GM12878 (cell line): Measurements from ENCODE around the gene PRMT3. TPM values are rescaled to one million over a fixed set of nuclear protein-coding genes. Genes with fewer than 3 reads are reported as not detected.

ENCODE experiments used
- ATAC-seq: fragments of 200-7000 bp; cut with Tn5 transposase; 3 replicates; pipeline ENCODE4 v1.9.1; 2020; ENCODE audit warnings: mild to moderate bottlenecking, moderate library complexity
- BruUV-seq: library from RNA; stranded (reverse); fragments of 400-500 nt; replicated peaks from 2 replicates; lab custom pipeline; 2021; lab: Mats Ljungman, UMichigan
- CTCF ChIA-PET: fragments of 300-600 bp; sonication (Branson Sonifier 250); formaldehyde crosslinking; extraction: SDS; loops from one replicate; lab custom pipeline; 2021; ENCODE audit warnings: inconsistent platforms; lab: Yijun Ruan, JAX
- POLR2A ChIA-PET: fragments of 350-600 bp; formaldehyde crosslinking; extraction: SDS; loops from one replicate; lab custom pipeline; 2021; ENCODE audit warnings: inconsistent platforms; lab: Charles Lee
- RAD21 ChIA-PET: fragments of 300-600 bp; sonication (Branson Sonifier 250); formaldehyde crosslinking; loops from one replicate; lab custom pipeline; 2023; ENCODE audit warnings: antibody characterized with exemption; ENCODE audit not compliant: unreplicated experiment; lab: Charles Lee
- SMC1A ChIA-PET: fragments of 300-600 bp; sonication (Branson Sonifier 250); formaldehyde crosslinking; loops from one replicate; lab custom pipeline; 2023; ENCODE audit not compliant: unreplicated experiment, uncharacterized antibody; lab: Charles Lee
- DNase-seq: peaks from one replicate; pipeline ENCODE4 v3.0.0-alpha.2; 2011; ENCODE audit warnings: low read depth, low spot score
- FAIRE-seq: peaks from 3 replicates; lab custom pipeline; 2011; peaks lifted over from hg19 to GRCh38; lab: Jason Lieb, UNC
- H2AFZ ChIP-seq: 2 replicates; pipeline ENCODE4 v1.6.0; 2011; ENCODE audit warnings: low read depth, low read length, control low read depth; ENCODE audit not compliant: control insufficient read depth
- H3K27ac ChIP-seq: 2 replicates; pipeline ENCODE4 v1.5.1; 2011; ENCODE audit warnings: control low read depth; ENCODE audit not compliant: control insufficient read depth, insufficient read depth
- H3K27me3 ChIP-seq, 2 experiments: replicated peaks in 1 of 2; 2 replicates each; pipeline versions ENCODE4 v1.6.0 to v1.6.1; 2011; ENCODE audit warnings: low read length in 1 of 2; ENCODE audit not compliant: control insufficient read depth in 2 of 2, insufficient read depth in 2 of 2
- H3K36me3 ChIP-seq, 2 experiments: 2 replicates each; pipeline ENCODE4 v1.5.1; 2011; ENCODE audit warnings: low read length in 1 of 2; ENCODE audit not compliant: control insufficient read depth in 2 of 2, insufficient read depth in 2 of 2
- H3K4me1 ChIP-seq: 2 replicates; pipeline ENCODE4 v1.6.1; 2011; ENCODE audit warnings: mild to moderate bottlenecking, low read length, moderate library complexity, mixed read lengths; ENCODE audit not compliant: control insufficient read depth, insufficient read depth
- H3K4me2 ChIP-seq: 2 replicates; pipeline ENCODE4 v1.6.0; 2011; ENCODE audit warnings: control low read depth; ENCODE audit not compliant: control insufficient read depth, insufficient read depth
- H3K4me3 ChIP-seq: fragments of 200-600 bp; sonication (generic); 2 replicates; pipeline ENCODE4 v1.5.1; 2016
- H3K79me2 ChIP-seq: 2 replicates; pipeline ENCODE4 v1.6.0; 2011; ENCODE audit warnings: low read length; ENCODE audit not compliant: control insufficient read depth, insufficient read depth
- H3K9ac ChIP-seq: 2 replicates; pipeline ENCODE4 v1.8.0; 2011; ENCODE audit warnings: low read length, control low read depth, mixed read lengths; ENCODE audit not compliant: control insufficient read depth, insufficient read depth
- H3K9me3 ChIP-seq: replicated peaks from 3 replicates; pipeline ENCODE4 v1.5.1; 2011; ENCODE audit warnings: mild to moderate bottlenecking, low read length; ENCODE audit not compliant: control insufficient read depth, insufficient read depth
- H4K20me1 ChIP-seq: 2 replicates; pipeline ENCODE4 v1.6.0; 2011; ENCODE audit not compliant: control insufficient read depth, insufficient read depth
- ATF2 ChIP-seq: IDR thresholded peaks from 2 replicates; pipeline ENCODE4 v1.6.1; 2012; ENCODE audit warnings: low read length, inconsistent platforms
- BCL11A ChIP-seq: IDR thresholded peaks from 2 replicates; pipeline ENCODE4 v1.6.1; 2011; ENCODE audit warnings: low read depth, low read length
- BMI1 ChIP-seq: fragments of 450-650 bp; IDR thresholded peaks from 2 replicates; pipeline ENCODE4 v1.6.1; 2016; ENCODE audit warnings: mild to moderate bottlenecking, moderate library complexity, borderline replicate concordance
- CBX5 ChIP-seq: sonication (generic); IDR thresholded peaks from 2 replicates; pipeline ENCODE4 v1.6.1; 2016; ENCODE audit warnings: low read depth, moderate library complexity, mild to moderate bottlenecking, inconsistent platforms
- E4F1 ChIP-seq: fragments of 450-650 bp; IDR thresholded peaks from 2 replicates; pipeline ENCODE4 v1.6.1; 2018; ENCODE audit warnings: borderline replicate concordance, mild to moderate bottlenecking; ENCODE audit not compliant: partially characterized antibody
- HCFC1 ChIP-seq: fragments of 150-350 bp; IDR thresholded peaks from 2 replicates; pipeline ENCODE4 v1.6.1; 2014; ENCODE audit warnings: low read length
- KDM1A ChIP-seq: fragments of 200-600 bp; sonication (generic); IDR thresholded peaks from 2 replicates; pipeline ENCODE4 v1.6.1; 2016; ENCODE audit warnings: borderline replicate concordance
- LARP7 ChIP-seq: fragments of 450-650 bp; IDR thresholded peaks from 2 replicates; pipeline ENCODE4 v1.6.1; 2017; ENCODE audit warnings: mild to moderate bottlenecking
- NFYB ChIP-seq: IDR thresholded peaks from 2 replicates; pipeline ENCODE4 v1.6.1; 2011; ENCODE audit warnings: low read depth, mild to moderate bottlenecking, low read length, improper control_type of control experiment, moderate library complexity; ENCODE audit not compliant: insufficient read depth
- RCOR1 ChIP-seq: conservative IDR thresholded peaks from 2 replicates; pipeline ENCODE4 v1.6.1; 2012; ENCODE audit warnings: low read depth, low read length, improper control_type of control experiment
- RELA ChIP-seq: fragments of 450-650 bp; IDR thresholded peaks from 2 replicates; pipeline ENCODE4 v1.8.0; 2014; ENCODE audit warnings: borderline replicate concordance; ENCODE audit not compliant: partially characterized antibody
- SMARCA5 ChIP-seq: fragments of 450-650 bp; IDR thresholded peaks from 2 replicates; pipeline ENCODE4 v1.6.1; 2017; ENCODE audit warnings: mild to moderate bottlenecking
- SMC3 ChIP-seq: IDR thresholded peaks from 2 replicates; pipeline ENCODE4 v1.6.1; 2011; ENCODE audit warnings: low read length, improper control_type of control experiment, borderline replicate concordance
- SREBF1 ChIP-seq: IDR thresholded peaks from 2 replicates; pipeline ENCODE4 v1.6.1; 2012; ENCODE audit warnings: mild to moderate bottlenecking, low read length
- STAT1 ChIP-seq: fragments of 450-650 bp; conservative IDR thresholded peaks from 2 replicates; pipeline ENCODE4 v1.6.1; 2014; ENCODE audit warnings: antibody characterized with exemption, mild to moderate bottlenecking
- STAT3 ChIP-seq: IDR thresholded peaks from 2 replicates; pipeline ENCODE4 v1.6.1; 2011; ENCODE audit warnings: low read depth, low read length, improper control_type of control experiment
- WRNIP1 ChIP-seq: IDR thresholded peaks from 2 replicates; pipeline ENCODE4 v1.6.1; 2011; ENCODE audit warnings: low read depth, low read length, improper control_type of control experiment, borderline replicate concordance
- ZBED1 ChIP-seq: IDR thresholded peaks from 2 replicates; pipeline ENCODE4 v1.6.1; 2016; ENCODE audit warnings: borderline replicate concordance
- ZNF274 ChIP-seq: IDR thresholded peaks from one replicate; pipeline ENCODE4 v1.8.0; 2011; ENCODE audit not compliant: insufficient read length, insufficient read depth
- ZNF592 ChIP-seq: fragments of 450-650 bp; IDR thresholded peaks from 2 replicates; pipeline ENCODE4 v1.6.1; 2017; ENCODE audit warnings: mild to moderate bottlenecking, moderate library complexity
- WGBS: methylation state at CpG from one replicate; pipeline ENCODE4 v1.1.6; 2016; ENCODE audit warnings: low lambda C conversion rate; ENCODE audit not compliant: insufficient replicate concordance, insufficient coverage; ENCODE audit errors: missing lambda C conversion rate; 5-methylcytosine and 5-hydroxymethylcytosine counted together
- in situ Hi-C: fragments of 300-500 bp; cut with MboI; formaldehyde crosslinking; loops from 9 replicates; pipeline ENCODE4 v1.14.3; 2018; ENCODE audit warnings: mixed read lengths
- intact Hi-C: fragments of 100-400 bp; cut with micrococcal nuclease; formaldehyde crosslinking; loops from one replicate; pipeline ENCODE4 v1.14.2; 2022; ENCODE audit not compliant: unreplicated experiment
- polyA plus RNA-seq, 11 experiments: library from polyadenylated mRNA; depleted of rRNA in 4 of 11; unstranded in 6 of 11; stranded (reverse) in 5 of 11; fragments of >200 nt; fragmentation: Nextera tagmentation in 4 of 11; fragmentation: Illumina TruSeq in 1 of 11; extraction: Ambion mirVana in 4 of 11; extraction: Trizol in 1 of 11; gene quantifications; 1 replicate in 1 of 11; 2 replicates in 10 of 11; pipeline versions ENCODE4 v1.2.1 to v1.2.3, GENCODE V29; 2011 to 2016; ENCODE audit warnings: inconsistent platforms in 2 of 11, missing spikeins in 2 of 11, low read depth in 1 of 11
- total RNA-seq, 4 experiments: library from RNA; depleted of rRNA in 3 of 4; stranded (reverse); fragments of >200 nt in 3 of 4; fragmentation: Illumina TruSeq in 1 of 4; extraction: Trizol in 1 of 4; gene quantifications; 2 replicates each; pipeline versions ENCODE4 v1.2.1 to v1.2.3, GENCODE V29; 2013 to 2021

Gene PRMT3
- total and polyA plus RNA-seq, 10 of the 15 experiments (the other 5 are each of a cell fraction or from before 2014, with no cell fraction given), result 13.9 to 52.1 (median 27.7) TPM

GRCh38 chr11:20373147-20373546 lies 14.4 kb upstream of the PRMT3 start:
- TF ChIP-seq RELA, result no peak
- TF ChIP-seq ATF2, result no peak
- TF ChIP-seq SMC3, result no peak
- TF ChIP-seq HCFC1, result no peak
- TF ChIP-seq SREBF1, result no peak
- TF ChIP-seq NFYB, result no peak
- TF ChIP-seq ZBED1, result no peak
- no peak for TF ChIP-seq STAT1
- no peak for TF ChIP-seq STAT3
- no peak for TF ChIP-seq ZNF274
- no peak for TF ChIP-seq LARP7
- no peak for TF ChIP-seq SMARCA5
- no peak for TF ChIP-seq BCL11A
- no peak for TF ChIP-seq BMI1
- TF ChIP-seq RCOR1, result no peak
- no peak for TF ChIP-seq WRNIP1
- no peak for TF ChIP-seq ZNF592
- TF ChIP-seq E4F1, result no peak
- TF ChIP-seq KDM1A, result no peak
- TF ChIP-seq CBX5, result no peak
- CTCF ChIA-PET, result interaction anchor here (1.5 to 3.0 kb wide), 2 partner anchors 19 to 24 kb away, joined by 3 to 13 read pairs; no protein-coding TSS in a partner anchor
- BruUV-seq, result no TSS peak
- Histone ChIP-seq H3K27me3 (no peaks in the 10 kb centered on the region), H4K20me1 (no peaks in the 10 kb centered on the region), H3K27ac (no peak overlapping the region), H3K4me3 (no peak overlapping the region), H3K9me3 (no peaks in the 10 kb centered on the region), H3K4me2 (no peak overlapping the region), H3K36me3 (peaks cover 0 to 3% of the 10 kb centered on the region in 2 experiments; a peak in 1 of 4 replicates), H3K9ac (no peak overlapping the region), H3K4me1 (no peaks in the 10 kb centered on the region), H3K79me2 (no peaks in the 10 kb centered on the region), H2AFZ (no peak overlapping the region)
- FAIRE-seq (no peak), ATAC-seq (no peak), DNase-seq (no peak)
- WGBS, result 97% methylated on average over 13 of the region's 13 CpGs
- intact Hi-C loops (no loop called here), in situ Hi-C loops (no loop called here)
- SMC1A ChIA-PET, result interaction anchor here (1.3 kb wide), 1 partner anchor 8 kb away, joined by 3 read pairs; no protein-coding TSS in a partner anchor
- RAD21 ChIA-PET, result no interaction called here
- POLR2A ChIA-PET, result no interaction called here
